Fibroblast of mammary gland (primary cell): ENCODE results near the gene CYP1A2.

Experiments used
- DNase-seq: peaks from one replicate; pipeline ENCODE4 v3.0.0-alpha.2; 2010; ENCODE audit warnings: low read depth
- H3K4me3 ChIP-seq: 2 replicates; pipeline ENCODE4 v1.5.1; 2011; ENCODE audit warnings: low read depth, mild to moderate bottlenecking, low read length, moderate library complexity; ENCODE audit not compliant: control insufficient read depth
- CTCF ChIP-seq: conservative IDR thresholded peaks from 2 replicates; pipeline ENCODE4 v1.5.1; 2011; ENCODE audit warnings: low read depth, low read length, inconsistent platforms; ENCODE audit not compliant: control insufficient read depth, insufficient read depth

The CYP1A2 gene

GRCh38 chr15:74742422-74742821, 6.2 kb upstream of the CYP1A2 start:
- H3K4me3 ChIP-seq = no peak overlapping the region
- DNase-seq = no peak
- no peak for TF ChIP-seq CTCF

- no peak overlapping the region for H3K4me3 ChIP-seq
- DNase-seq = no peak
- TF ChIP-seq CTCF = no peak
Observed at GRCh38 chr15:74746389-74746788, 2.3 kb upstream of the CYP1A2 start.

GRCh38 chr15:74749832-74750231, 1.2 kb downstream of the CYP1A2 start:
- TF ChIP-seq CTCF = no peak
- H3K4me3 ChIP-seq = no peak overlapping the region
- DNase-seq = no peak

DNA sequence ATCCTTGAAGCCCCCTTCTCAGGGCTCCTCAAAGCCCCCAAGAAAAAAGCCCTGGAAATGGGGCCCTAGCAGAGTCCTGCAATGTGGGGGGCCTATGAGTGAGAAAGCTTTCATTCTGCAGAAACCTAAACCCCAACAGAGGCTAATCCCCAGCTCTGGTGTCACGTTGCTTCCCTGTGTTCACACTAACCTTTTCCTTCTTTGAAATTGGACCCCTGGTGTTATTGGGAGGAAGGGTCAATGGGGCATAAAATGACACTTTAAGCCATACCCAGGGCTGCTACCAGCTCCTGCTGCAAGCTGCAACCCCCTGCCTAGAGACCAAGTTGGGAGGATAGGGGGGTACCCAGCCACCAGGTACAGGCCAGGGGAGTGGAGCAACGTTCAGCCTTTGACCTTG, 2.1 kb downstream of the CYP1A2 start:
- DNase-seq = no peak
- no peak for TF ChIP-seq CTCF
- no peak overlapping the region for H3K4me3 ChIP-seq

DNA sequence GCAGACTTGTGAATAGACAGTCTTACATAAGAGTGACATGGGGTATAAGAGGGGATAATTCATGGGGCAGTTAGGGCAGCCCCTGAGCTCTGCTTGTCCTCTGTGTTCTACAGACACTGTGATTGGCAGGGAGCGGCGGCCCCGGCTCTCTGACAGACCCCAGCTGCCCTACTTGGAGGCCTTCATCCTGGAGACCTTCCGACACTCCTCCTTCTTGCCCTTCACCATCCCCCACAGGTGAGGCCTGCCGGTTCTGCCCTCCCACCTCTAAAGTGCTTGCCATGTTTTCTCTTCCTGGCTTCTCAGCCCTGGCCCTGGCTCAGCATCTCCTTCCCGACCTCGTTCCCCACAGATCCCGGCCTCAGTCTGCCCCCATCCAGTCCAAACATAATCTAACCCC, 3.4 kb downstream of the CYP1A2 start:
- no peak overlapping the region for H3K4me3 ChIP-seq
- no peak for TF ChIP-seq CTCF
- no peak for DNase-seq

GRCh38 chr15:74752531-74752930, 3.9 kb downstream of the CYP1A2 start:
- no peak overlapping the region for H3K4me3 ChIP-seq
- no peak for TF ChIP-seq CTCF
- DNase-seq = peak; percentile 14

DNA sequence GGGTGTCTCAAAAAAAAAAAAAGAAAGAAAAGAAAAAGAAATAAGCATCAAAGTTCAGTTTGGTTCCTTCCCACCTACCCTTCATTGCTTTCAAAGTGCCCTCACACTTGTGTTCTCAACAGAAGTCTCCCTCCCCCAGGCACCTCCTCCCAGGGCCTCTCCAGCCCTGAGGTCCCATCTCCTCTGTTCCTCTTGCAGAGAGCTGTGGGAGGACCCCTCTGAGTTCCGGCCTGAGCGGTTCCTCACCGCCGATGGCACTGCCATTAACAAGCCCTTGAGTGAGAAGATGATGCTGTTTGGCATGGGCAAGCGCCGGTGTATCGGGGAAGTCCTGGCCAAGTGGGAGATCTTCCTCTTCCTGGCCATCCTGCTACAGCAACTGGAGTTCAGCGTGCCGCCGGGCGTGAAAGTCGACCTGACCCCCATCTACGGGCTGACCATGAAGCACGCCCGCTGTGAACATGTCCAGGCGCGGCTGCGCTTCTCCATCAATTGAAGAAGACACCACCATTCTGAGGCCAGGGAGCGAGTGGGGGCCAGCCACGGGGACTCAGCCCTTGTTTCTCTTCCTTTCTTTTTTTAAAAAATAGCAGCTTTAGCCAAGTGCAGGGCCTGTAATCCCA, 6.1 kb downstream of the CYP1A2 start:
- DNase-seq = no peak
- TF ChIP-seq CTCF = no peak
- no peak overlapping the region for H3K4me3 ChIP-seq
